Stimulated activated CD4-positive, alpha-beta T cell treated with anti-CD3 and anti-CD28 coated beads, Interleukin-15, amount 100 ng/mL, for 48 hours (primary cell): Measurements from ENCODE around the gene ETV4.
A peak's percentile ranks its signal among the peaks of the same experiment; 100 is the strongest.
"Not testable (repeated sequence)": the region's sequence is repeated elsewhere in the genome, so short reads cannot be mapped to it uniquely, and the experiment has no call there.

Experiments
- DNase-seq, 2 donors: peaks; one replicate each; pipeline ENCODE4 v3.0.0-alpha.2; 2020; ENCODE audit warnings: low read depth in 2 of 2

Gene ETV4

GRCh38 chr17:43517161-43517560 lies 29.0 kb downstream of the ETV4 start:
- DNase-seq, result no peak

- no peak for DNase-seq
Observed at GRCh38 chr17:43515656-43516055, 30.5 kb downstream of the ETV4 start.

GRCh38 chr17:43511199-43511598 lies 34.9 kb downstream of the ETV4 start:
- DNase-seq, result not testable (repeated sequence)

- DNase-seq, result not testable (repeated sequence)
Observed at GRCh38 chr17:43509440-43509839, 36.7 kb downstream of the ETV4 start.

GRCh38 chr17:43490621-43491020 lies 55.5 kb downstream of the ETV4 start:
- DNase-seq, result no peak

GRCh38 chr17:43483674-43484551 lies 62.2 kb downstream of the ETV4 start, which contains the start of gene DHX8:
Gene DHX8 (plus strand): TSS chr17:43483975. CDS start chr17:43484038, 63 bp downstream.
- DNase-seq, result peak; percentile 94 to 97

- no peak for DNase-seq
Observed at GRCh38 chr17:43482103-43483012, 63.8 kb downstream of the ETV4 start.

GRCh38 chr17:43479948-43480347 lies 66.2 kb downstream of the ETV4 start:
- DNase-seq, result no peak
